ENCODE results near the gene PLEKHD1. TPM values are rescaled to one million over a fixed set of nuclear protein-coding genes. Genes with fewer than 3 reads are reported as not detected.

PLEKHD1 gene
- total and polyA plus RNA-seq, 8 donors, result 0.03 to 0.19 (median 0.08) TPM; not detected in 2

DNA sequence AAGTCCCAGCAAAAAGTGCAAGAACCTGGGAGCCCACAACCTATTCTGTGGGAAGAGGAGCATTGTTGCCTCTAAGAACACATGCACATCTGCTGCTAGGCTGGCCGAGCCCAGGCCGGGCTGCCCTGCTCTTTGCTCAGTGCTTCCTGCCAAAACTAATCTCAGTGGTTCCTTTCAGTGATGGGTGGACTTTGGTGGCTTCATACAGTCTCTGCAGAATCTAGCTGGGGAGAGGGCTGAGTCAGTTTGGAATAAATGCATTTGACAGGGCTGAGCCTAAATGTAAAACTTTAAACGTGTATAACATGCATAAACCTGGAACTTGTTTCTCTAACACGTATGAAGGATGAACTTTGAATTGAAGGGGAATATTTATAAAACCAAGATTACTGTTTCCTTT lies 45.6 kb downstream of the PLEKHD1 start:
- H3K4me1 ChIP-seq, result no peaks in the 10 kb centered on the region
- no peak overlapping the region for H3K4me3 ChIP-seq
- 57 to 63% methylated on average over 4 of the region's 4 CpGs for WGBS, 2 donors
- ATAC-seq (no peak), DNase-seq (no peak), FAIRE-seq (no peak)
- no peaks in the 10 kb centered on the region for H3K27me3 ChIP-seq
- H3K9me3 ChIP-seq, result no peaks in the 10 kb centered on the region
- no peak overlapping the region for H3K27ac ChIP-seq
- TF ChIP-seq, protein P1, sequence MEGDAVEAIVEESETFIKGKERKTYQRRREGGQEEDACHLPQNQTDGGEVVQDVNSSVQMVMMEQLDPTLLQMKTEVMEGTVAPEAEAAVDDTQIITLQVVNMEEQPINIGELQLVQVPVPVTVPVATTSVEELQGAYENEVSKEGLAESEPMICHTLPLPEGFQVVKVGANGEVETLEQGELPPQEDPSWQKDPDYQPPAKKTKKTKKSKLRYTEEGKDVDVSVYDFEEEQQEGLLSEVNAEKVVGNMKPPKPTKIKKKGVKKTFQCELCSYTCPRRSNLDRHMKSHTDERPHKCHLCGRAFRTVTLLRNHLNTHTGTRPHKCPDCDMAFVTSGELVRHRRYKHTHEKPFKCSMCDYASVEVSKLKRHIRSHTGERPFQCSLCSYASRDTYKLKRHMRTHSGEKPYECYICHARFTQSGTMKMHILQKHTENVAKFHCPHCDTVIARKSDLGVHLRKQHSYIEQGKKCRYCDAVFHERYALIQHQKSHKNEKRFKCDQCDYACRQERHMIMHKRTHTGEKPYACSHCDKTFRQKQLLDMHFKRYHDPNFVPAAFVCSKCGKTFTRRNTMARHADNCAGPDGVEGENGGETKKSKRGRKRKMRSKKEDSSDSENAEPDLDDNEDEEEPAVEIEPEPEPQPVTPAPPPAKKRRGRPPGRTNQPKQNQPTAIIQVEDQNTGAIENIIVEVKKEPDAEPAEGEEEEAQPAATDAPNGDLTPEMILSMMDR (IDR thresholded peaks at IDR 0.05), result no peak
- H3K36me3 ChIP-seq, result no peaks in the 10 kb centered on the region
- intact Hi-C loops (cut with DNase I), result no loop called here

DNA sequence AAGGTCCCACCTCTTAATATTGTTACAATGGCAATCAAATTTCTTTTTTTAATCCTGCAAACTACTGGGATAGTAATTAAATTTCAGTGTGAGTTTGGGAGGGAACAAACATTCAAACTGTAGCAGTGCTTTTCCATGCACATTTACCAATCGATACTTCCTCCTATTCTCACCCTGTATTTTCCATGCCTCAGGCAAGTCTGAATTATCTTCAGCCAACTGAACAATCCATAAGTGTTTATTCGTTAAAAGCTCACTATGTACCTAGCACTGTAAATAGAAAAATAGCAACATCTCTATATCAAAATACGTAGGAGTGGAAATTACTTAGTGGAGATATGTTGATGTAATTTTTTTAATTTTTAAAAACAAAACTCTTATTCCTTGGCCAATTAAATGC lies 46.6 kb downstream of the PLEKHD1 start:
- no peak overlapping the region for H3K4me3 ChIP-seq
- no peaks in the 10 kb centered on the region for H3K4me1 ChIP-seq
- ATAC-seq (no peak), FAIRE-seq (no peak), DNase-seq (no peak)
- no peak overlapping the region for H3K27ac ChIP-seq
- H3K27me3 ChIP-seq, result peaks cover 0 to 6% (median 0%) of the 10 kb centered on the region in 4 donors
- 65 to 72% methylated on average over 3 of the region's 3 CpGs for WGBS, 2 donors
- TF ChIP-seq, protein P1 (IDR thresholded peaks at IDR 0.05), result no peak
- intact Hi-C loops (cut with DNase I), result no loop called here
- no peaks in the 10 kb centered on the region for H3K9me3 ChIP-seq
- no peaks in the 10 kb centered on the region for H3K36me3 ChIP-seq

DNA sequence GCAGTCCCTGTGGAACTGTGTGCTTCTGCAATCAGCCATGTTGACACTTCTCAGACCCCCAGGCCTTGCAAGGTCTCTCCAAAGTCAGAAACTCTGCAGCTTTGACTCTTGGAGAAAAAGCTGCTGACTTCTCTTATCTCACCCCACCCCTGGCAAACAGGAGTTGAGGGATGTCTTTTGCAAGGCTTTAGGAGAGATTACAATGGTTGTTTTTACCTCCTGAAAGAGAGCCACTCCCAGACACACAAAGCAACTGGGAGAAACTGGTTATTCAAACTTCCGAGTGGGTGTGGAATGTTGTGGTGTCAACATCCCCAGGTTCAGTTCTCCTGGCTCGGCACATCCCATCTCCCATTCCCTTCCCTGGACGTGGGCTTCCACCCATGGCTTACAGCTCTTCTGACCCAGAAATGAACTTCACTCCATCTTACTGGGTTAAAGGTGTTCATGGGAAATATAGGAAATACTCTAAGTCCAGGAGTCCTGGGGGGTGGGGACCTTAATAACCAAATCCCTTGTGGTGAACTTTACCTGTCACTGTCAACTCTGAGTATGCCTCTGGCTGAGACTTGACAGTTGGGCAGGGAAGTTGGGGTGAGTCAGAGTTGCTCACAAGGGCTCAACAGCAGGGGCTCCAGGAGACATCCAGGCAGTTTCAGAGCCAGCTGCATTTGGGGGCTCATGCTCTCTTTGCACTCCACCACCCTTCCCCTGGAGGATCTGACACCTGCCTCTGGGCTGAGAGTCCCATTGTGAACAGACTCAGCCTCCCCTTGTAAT lies 48.2 kb downstream of the PLEKHD1 start:
- intact Hi-C loops (cut with DNase I), result no loop called here
- WGBS, 2 donors, result 39 to 42% methylated on average over 3 of the region's 3 CpGs
- Histone ChIP-seq H3K36me3 (no peaks in the 10 kb centered on the region), H3K27ac (no peak overlapping the region), H3K4me3 (no peak overlapping the region), H3K4me1 (no peaks in the 10 kb centered on the region), H3K9me3 (no peaks in the 10 kb centered on the region), H3K27me3 (peaks cover 0 to 6% (median 0%) of the 10 kb centered on the region in 4 donors)
- TF ChIP-seq, protein P1 (IDR thresholded peaks at IDR 0.05), result no peak
- peak in 1 of 4 donors; percentile 8 for ATAC-seq
- FAIRE-seq, result no peak
- DNase-seq, result no peak

DNA sequence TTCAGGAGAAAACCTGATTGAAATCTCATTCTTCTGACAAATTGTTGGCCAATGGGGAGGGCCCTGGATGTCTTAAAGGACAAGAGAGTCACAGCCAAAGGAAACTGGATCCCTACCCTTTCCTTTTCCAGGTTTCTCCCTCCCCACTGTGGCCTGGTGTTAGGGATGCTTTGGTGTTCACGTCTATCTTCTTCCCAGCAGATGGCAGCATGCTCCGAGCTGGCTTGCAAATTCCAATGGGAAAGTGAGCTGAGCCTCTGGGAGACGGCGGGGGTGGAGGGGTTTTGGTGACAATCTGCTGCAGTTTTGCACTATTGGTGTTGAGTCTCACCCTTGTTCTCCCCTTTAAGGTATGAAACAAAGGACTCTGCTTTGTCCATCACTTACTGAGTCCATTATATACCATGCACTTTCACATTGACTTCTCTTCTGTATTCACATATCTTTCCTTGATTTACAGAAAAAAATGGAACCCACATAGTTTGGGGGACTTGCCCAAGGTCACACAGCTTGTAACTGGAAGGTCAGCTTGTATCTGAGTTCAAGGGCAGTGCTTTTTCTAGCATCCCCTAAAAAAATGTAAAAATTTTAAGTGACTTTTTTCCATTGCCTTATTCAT lies 50.8 kb downstream of the PLEKHD1 start:
- Histone ChIP-seq H3K4me3 (no peak overlapping the region), H3K9me3 (no peaks in the 10 kb centered on the region), H3K4me1 (no peaks in the 10 kb centered on the region), H3K27me3 (peaks cover 0 to 6% (median 0%) of the 10 kb centered on the region in 4 donors), H3K27ac (no peak overlapping the region), H3K36me3 (no peaks in the 10 kb centered on the region)
- 5 to 6% methylated on average over 4 of the region's 4 CpGs for WGBS, 2 donors
- DNase-seq (peak in 3 of 6 donors; percentile 5 to 63 (median 38)), FAIRE-seq (no peak), ATAC-seq (peak in 3 of 4 donors; percentile 71 to 78 (median 77))
- TF ChIP-seq, protein P1 (IDR thresholded peaks at IDR 0.05), result peak in 3 of 4 donors; percentile 21 to 33 (median 25)
- intact Hi-C loops (cut with DNase I), result no loop called here

DNA sequence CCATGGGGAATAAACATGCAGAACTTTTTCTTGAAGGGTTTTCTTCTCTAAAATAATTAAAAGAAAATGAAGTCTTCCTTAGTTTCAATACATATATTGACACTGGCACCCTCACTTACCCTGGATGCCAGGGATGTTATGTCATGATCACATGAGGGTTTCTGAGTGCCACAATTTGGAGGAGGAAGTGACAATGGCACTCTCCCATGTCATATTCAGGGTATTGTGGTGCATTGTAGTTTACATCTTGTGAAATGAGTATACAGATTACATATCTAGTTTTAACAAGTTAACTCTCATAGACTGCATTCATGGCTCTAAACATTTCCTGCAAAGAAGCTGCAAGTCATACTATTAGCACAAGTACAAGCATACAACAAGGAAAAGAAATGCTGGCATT lies 52.4 kb downstream of the PLEKHD1 start:
- Histone ChIP-seq H3K27me3 (peaks cover 0 to 6% (median 0%) of the 10 kb centered on the region in 4 donors), H3K9me3 (no peaks in the 10 kb centered on the region), H3K4me1 (no peaks in the 10 kb centered on the region), H3K36me3 (no peaks in the 10 kb centered on the region), H3K27ac (no peak overlapping the region), H3K4me3 (no peak overlapping the region)
- TF ChIP-seq, protein P1 (IDR thresholded peaks at IDR 0.05), result no peak
- no peak for FAIRE-seq
- intact Hi-C loops (cut with DNase I), result no loop called here
- no peak for ATAC-seq
- no peak for DNase-seq
